SIG-M5 treated with dmso at 0.1 percent for 504 hours (cell line): ENCODE results near the gene SERINC5.

Experiments
- DNase-seq: peaks from one replicate; lab custom pipeline; 2025; ENCODE audit not compliant: unreplicated experiment; lab: John Stamatoyannopoulos, UW

The SERINC5 gene

DNA sequence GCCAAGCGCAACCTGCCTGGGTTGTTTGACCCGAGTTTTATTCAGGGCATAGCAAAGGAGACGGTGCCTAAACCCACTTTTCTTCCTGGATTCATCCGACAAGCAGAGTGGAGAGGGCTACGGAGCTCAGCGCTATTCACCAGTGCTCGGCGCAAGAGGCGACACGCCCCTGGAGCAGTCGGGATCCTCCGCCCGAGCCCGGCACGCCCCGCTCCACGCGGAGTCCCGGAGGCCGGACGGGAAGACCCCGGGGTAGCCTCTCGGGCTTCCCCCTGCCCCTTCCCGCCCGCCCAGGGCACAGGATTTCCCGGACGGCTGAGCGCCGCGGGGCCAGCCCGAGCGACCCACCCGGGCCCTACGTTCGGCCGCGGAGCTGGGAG, 427 bp downstream of the SERINC5 start:
- DNase-seq, result peak; percentile 50

DNA sequence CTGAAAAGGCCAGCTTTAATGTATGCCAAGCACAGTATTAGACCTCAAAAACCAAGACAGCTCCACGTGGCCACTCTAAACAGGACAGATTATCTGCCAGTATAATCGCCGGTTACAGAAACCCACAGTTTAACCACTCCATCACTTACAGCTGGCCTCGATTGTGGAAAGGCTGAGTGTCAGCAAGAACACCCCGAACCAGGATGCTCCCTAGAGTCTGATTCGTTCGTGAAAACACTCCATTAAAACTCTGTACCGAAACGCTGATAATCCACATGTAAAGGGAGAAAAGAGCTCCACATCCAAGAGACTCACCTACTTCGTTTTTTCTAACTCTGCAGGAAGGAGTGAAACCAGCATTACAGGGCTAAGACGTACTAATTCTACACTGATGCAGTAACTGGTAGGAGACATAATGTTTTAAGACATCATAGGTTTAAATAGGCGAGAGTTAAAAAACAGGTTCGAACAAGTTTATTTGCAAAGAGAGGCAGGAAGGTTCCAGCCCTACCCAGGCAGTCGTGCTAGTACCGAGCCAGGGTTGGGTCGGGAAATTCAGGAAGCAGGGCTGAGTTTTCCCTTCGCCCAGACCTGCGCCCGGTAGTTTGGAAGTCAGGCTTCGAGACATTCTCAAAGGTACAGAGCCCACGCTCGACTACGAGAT, 949 bp downstream of the SERINC5 start:
- DNase-seq, result peak; percentile 26

DNA sequence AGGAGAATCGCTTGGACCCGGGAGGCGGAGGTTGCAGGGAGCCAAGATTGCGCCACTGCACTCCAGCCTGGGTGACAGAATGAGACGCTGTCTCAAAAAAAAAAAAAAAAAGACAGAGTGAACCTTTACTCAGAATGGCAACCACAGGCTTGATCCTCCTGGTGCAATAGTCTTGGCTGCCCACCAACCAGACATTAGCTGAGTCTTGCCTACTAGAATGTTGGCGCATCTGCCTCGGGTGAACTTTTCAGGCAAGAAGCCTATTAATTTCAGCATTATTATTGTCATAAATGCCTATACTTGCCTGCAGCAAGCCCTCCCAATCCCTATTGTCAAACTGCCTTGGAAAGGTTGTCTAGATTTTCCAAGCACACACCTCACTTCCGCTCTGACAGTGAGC, 4.2 kb downstream of the SERINC5 start:
- DNase-seq, result no peak

DNA sequence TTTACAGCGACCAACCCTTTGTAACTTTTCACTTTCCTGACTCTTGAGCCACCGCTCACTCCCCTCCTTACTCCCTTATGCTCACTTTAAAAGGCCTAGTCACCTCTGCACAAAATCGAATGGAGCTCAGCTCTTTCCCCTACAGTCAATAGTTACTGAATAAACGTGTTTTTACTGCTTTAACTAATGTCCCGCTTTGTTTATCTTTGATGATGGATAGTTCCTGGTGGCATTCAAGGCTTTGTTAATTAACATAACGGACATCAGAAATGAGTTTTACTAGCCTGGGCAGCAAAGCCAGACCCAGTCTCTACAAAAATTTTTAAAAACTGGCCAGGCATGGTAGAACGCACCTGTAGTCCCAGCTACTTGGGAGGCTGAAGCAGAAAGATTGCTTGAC, 5.0 kb downstream of the SERINC5 start:
- no peak for DNase-seq

DNA sequence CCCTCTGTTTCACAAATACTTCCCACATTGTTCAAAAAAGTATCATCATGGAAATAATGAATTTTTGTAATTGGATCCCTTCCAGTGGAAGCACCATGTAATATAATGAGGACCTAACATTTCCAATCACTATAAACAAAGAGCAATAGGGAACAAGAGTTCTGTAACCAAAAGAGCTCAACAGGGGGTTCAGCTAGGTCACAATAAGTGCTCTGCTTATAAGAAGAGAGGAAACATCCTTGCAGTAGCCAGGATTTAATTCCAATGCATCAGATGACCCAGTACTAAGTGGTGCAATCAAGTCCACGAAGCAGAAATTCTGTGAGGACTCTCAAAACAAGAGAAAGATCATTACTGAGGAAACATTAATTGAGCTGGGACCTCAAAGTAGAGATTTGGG, 5.9 kb downstream of the SERINC5 start:
- DNase-seq, result no peak

DNA sequence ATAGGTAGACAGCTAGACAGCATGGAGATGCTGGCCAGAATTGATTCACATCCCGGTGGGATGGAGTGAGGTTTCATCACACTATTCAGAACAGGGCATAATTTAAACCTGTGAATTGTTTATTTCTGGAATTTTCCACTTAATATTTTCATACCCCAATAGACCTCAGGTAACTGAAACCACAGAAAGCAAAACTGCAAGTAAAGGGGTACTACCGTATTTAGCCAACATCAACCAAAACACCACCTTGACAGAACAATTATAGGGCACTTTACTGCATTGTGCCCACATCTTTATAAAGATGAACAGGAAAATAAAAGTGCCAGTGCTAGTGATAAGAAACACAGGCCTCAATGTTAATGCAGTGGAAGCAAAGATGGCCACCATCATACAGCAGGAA, 7.5 kb downstream of the SERINC5 start:
- DNase-seq, result no peak

DNA sequence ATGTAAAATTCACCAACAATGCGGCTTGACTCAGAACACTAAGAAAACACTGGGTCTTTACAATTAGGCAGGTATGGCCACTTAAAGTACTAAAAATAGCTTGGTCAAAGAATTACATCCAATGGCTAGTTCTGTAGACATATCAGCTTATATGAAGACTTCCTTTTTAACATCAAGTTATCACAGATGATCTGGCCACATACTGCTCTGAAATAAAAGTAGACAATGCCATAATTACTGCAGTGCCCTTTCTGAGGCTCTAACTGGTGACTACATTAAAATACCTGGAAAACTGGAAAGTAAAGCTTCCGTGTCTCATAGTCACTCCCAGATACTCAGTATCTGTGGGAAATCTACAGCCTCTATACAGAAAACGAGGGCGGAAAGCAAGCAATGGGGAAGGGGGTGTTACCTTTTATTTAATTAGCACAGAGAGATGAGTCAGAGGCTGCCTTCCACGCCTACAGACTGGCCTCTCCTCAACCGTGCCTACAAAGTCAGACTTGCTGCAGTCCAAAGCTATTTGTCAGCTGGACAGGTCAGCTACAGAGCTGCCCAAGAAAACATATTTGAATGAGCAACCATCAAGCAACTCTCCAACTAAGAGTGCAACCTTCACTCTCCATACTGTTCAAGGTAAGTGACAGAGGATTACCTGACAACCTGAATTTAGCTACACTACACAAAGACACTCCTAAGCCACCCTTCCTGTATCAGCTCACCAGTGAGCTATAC, 8.7 kb downstream of the SERINC5 start:
- DNase-seq, result peak; percentile 82

DNA sequence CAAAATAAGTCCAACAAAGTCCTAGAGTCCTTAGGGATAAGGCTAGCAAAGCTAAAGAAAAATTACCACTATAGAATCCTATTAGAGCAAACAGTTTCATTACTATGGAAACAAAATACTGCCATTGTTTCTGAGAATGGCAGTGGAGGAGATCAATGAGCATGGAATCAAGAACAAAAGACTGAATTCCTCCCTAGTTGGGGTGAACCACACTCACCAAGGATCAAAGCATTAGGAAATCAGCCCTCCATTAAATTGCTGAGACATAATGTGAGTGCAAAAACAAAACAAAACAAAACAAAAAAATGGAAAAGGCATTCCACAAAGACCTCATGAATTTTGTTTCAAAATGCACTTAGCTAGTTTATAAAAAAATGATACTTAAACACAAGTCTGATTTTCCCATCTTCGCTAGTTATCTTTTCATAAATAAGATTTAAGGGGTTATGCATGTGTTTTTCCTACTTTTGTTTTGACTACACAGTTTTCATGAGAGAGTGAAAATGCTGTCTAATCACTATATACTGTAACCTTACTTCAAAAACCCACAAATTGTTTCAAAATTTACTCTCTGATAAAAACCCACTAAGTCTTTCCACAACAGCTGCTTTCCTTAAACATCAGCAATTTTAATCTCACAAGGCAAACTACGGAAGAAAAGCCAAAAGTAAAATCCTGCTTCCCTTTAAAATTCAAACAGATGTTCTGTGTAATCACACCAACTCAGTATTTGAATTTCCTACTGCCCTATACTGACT, 9.7 kb downstream of the SERINC5 start:
- no peak for DNase-seq

DNA sequence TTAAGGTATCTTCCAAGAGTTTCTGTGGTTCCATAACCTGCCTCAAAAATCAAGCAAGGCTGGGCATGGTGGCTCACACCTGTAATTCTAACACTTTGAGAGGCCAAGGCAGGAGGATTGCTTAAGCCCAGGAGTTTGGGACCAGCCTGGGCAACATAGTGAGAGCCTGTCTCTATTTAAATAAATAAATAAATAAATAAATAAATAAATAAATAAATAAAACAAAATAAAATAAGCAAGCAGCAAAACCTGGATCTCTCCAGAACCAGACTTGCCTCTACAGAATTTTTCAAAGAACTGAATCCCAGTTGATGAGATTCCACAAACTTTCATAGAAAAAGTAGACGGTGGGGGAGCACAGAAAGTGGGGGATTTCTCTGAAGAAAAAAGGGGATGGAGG, 12.3 kb downstream of the SERINC5 start:
- no peak for DNase-seq

DNA sequence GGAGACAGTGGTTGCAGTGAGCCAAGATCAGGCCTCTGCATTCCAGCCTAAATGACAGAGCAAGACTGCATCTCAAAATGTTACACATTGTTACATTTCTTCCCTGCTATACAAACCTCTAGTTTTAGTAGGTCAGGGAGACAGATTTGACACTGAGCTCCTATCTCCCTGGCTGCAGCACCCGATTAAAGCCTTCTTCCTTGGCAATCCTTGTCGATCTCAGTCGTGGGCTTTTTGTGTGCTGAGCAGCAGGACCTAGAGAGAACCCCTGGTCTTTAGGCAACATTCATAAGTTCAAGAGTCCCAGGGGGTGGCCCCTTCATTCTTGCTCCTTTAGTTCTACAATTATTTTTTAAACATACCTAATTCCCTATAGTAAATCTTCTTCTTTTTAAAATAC, 13.0 kb downstream of the SERINC5 start:
- no peak for DNase-seq

DNA sequence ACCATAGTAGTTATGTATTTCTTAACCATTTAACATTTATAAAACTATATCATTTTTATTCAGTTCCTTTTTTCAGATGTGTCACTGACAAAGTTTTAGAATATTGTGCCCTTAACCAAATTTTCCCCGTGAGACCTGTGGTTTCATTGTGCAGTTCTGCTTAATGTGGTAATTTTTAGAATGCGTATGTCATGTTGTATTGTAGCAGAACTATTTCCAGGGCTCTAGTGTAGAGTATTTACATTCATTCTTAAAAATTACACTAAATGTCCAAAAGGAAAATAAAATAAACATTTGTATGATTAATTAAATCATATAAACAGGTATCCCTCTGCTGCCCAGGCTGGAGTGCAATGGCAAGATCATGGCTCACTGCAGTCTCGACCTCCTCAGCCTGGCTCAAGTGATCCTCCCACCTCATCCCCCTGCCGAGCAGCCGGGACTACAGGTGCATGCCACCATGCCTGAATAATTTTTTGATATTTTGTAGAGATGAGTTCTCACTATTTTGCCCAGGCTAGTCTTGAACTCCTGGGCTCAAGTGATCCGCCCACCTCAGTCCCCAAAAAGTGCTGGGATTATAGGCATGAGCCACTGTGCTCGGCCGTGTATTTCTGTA, 15.4 kb downstream of the SERINC5 start:
- DNase-seq, result no peak

DNA sequence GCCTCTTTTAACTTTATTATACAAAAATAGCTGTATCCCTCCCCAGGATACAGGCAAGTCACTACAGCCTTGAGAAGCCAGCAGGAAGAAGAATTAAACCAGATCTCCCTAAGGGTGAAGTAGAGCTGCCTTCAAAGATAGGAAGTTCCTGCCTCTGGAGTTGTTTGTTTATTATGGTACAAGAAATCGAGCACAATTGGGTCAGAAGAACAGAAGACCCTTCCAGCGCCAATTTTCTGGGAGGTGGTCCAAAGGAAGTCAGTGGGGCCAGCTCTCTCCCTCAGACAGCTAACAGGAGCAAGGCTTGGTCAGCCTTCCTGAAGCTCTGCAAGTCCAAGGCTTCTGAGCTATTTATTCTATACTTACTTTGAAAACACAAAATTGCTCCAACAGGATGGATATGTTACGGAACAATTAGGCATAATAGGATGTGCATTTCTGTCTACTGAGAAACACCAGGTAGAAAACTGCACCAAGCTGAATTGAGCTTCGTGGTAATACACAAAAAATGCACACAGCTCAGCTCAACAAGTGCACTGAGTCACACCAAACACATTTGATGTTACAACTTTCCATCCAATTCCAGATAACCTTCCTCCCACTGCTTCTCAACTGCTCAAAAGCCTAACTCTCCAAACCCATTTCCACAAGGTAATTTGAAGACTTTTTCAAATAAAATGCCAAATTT, 16.0 kb downstream of the SERINC5 start:
- no peak for DNase-seq

DNA sequence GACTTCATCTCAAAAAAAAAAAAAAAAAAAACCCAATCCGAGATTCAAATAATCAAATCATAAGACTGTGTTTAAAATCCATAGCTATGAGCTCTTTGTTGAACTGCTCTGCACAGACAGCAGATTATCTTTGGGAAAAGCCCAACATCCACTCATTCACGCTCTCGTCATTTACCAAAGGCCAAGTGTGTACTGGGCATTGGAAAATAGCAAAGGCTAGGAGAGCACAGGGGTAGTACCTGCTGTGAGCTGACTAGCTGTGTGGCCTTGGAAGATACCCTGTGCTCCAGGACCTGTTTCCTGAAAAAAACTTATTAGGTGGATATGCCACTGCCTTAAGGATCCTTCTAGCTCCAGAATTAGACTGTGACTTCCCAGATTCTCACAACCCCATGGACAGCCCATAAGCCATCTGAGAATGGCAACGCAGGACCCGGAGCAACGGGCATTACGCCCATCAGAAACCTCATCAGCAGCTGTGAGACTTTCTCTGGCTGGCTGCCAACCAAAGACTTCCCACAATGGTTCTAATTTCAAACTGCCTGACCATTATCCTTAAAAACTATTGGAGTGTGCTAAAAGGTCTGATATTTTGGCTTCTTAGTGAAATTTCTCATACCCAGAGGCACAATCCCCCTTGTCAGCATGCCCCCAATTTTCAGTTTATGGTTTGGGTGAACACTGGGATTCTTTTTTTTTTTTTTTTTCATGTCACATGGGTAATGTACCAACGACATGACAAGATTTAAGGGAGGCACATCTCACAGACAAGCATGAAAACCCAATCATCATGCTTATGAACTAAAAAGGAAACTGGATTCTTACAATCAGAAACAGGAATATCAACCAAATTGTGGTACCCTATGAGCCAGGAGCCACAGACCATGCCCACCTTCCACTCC, 16.8 kb downstream of the SERINC5 start:
- no peak for DNase-seq

DNA sequence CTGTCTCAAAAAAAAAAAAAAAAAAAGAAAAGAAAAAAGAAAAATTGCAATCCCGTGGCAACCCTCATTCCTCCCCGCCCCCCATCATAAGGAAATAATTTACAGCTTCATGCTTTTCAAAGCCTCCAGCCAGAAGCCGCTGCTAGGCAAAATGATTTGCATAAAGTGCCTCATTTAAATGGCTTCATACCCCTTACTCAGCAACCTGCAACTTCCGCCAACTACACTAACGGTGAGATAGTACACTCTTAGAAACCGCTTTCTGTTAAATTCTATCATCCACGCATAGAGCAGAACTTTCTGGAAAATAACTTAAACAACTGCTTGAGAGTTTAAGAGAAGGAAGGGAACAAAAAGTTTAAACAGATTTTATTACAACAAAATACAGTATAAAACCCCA, 17.8 kb downstream of the SERINC5 start:
- no peak for DNase-seq

DNA sequence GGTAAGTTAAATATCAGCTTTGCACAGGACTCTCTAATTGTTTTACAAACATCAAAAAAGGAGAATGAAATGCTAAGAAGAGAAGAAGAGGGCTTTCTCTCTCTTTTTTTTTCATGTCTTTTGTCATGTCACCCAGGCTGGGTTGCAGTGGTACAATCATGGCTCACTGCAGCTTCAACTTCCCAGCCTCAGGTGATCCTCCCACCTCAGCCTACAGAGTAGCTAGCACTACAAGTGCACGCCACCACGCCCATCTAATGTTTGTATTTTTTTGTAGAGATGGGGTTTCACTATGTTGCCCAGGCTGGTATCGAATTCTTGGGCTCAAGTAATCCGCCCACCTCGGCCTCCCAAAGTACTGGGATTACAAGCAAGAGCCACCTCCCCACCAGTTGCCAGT, 18.6 kb downstream of the SERINC5 start:
- no peak for DNase-seq

DNA sequence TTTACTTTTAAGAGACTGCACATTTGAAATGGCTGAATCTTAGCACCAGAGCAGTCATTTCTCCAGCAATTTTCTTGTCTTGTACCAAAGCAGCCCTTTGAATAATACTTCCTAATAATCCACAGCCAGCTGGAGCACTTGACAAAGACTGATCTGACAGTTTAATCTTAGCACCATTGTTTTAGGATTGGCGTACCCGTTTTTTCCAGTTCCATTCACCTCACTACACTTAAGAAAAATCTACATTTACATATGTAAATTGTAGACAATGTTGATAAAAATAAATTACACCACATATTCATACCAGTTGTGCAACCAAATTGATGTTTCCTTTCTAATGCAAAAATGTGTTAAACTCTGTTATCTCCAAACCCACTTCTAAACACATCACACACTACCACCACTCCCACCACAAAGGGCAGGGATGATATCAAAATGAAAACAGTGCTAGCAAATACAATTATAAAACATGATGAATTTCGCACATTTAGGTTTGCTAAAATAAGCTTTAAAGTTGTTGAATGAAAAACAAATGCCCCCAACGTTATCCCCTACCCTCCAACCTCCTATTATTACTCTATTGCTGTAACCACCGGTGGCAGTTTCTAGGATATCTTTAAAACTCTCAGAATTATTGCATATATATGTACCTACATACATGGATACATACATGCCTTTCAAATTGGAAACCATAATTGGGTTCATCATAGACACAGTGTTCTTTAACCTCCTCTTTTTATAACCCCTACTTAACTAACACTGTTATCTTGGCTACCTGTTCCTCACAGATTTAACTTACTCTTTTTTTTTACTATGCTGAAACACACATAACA, 21.5 kb downstream of the SERINC5 start:
- no peak for DNase-seq

DNA sequence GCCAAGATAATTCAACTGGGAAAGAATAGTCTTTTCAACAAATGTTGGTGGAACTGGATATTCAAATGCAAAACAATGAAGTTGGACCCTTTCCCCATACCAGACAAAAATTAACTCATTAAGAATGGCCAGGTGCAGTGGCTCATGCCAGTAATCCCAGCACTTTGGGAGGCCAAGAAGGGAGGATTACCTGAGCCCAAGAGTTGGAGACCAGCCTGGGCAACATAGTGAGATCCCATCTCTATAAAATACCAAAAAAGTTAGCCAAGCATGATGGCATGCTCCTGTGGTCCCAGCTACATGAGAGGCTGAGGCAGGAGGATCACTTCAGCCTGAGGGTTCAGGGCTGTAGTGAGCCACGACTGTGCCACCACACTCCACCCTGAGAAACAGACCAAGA, 24.2 kb downstream of the SERINC5 start:
- DNase-seq, result no peak

DNA sequence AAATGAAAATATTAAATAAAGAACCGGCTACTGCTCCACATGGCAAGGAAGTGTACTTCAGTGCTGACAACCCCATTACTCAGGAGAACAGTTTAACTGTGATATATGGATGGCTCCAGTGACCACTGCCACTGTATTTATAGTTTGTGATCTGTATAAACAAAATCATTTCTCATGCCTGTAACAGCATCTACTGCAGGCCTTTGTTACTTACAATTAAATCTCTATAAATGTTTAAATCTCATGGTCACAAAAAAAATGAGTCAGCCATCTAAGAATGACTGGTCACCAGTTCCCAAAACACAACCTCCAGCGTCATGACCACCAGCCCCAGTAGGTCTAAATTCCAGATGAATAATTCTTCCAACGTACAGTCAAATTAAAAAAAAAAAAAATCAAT, 24.6 kb downstream of the SERINC5 start:
- DNase-seq, result no peak

DNA sequence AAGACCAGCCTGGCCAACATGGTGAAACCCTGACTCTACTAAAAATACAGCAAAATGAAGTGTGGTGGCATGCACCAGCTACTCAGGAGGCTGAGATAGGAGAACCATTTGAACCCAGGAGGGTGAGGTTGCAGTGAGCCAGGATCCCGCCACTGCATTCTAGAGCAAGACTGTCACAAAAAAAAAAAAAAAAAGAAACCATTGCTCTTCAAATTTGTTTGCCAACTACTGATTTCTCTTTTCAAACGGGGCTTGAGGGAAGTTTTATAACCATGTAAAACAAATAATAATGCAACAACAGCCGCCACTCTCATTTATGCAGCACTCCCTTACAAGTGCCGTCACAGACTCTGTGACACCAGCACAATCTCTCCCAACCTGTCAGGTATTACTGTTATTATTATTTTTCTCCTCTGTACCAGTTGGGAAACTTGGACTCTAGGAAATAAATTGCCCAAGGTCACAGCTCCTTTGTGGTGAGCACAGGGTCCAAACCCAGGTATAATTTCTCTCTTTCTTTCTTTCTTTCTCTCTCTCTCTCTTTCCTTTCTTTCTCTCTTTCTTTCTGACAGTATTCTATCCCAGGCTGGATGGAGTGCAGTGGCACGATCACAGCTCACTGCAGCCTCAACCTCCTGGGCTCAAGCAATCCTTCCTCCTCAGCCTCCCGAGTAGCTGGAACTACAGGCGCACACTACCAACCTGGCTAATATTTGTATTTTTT, 25.4 kb downstream of the SERINC5 start:
- no peak for DNase-seq
